ENCODE data around the gene NKRF.

DNA sequence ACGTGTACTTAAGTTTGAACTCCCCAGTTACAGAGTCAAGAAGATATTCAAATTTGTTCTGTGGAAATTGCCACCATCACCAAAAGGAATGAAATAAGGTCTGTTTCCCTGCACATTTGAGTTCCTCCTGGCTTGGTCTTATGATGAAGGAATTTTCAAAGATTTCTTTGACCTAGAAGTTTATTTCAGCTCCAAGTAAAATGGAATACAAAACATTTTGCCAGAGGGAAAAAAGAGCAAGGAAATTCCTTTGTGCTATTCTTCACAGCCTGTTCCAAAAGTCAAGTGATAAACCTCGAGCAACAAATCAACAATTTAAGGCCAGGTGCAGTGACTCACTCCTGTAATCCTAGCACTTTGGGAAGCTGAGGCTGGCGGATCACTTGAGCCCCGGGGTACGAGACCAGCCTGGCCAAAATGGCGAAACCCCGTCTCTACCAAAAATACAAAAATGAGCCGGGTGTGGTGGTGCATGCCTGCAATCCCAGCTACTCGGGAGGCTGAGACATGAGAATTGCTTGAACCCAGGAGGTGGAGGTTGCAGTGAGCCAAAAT is 3.4 kb downstream of the NKRF start:
- TF ChIP-seq, protein P1, sequence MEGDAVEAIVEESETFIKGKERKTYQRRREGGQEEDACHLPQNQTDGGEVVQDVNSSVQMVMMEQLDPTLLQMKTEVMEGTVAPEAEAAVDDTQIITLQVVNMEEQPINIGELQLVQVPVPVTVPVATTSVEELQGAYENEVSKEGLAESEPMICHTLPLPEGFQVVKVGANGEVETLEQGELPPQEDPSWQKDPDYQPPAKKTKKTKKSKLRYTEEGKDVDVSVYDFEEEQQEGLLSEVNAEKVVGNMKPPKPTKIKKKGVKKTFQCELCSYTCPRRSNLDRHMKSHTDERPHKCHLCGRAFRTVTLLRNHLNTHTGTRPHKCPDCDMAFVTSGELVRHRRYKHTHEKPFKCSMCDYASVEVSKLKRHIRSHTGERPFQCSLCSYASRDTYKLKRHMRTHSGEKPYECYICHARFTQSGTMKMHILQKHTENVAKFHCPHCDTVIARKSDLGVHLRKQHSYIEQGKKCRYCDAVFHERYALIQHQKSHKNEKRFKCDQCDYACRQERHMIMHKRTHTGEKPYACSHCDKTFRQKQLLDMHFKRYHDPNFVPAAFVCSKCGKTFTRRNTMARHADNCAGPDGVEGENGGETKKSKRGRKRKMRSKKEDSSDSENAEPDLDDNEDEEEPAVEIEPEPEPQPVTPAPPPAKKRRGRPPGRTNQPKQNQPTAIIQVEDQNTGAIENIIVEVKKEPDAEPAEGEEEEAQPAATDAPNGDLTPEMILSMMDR (IDR thresholded peaks at IDR 0.05), result no peak
- no peak for TF ChIP-seq POLR2A (IDR thresholded peaks at IDR 0.05)

Measured in gastroesophageal sphincter (tissue), 3 donors.